ENCODE data around the gene MYORG. TPM values are rescaled to one million over a fixed set of nuclear protein-coding genes. Genes with fewer than 3 reads are reported as not detected.

MYORG gene
- total and polyA plus RNA-seq, 9 of the 15 experiments (the other 6 are each of a cell fraction or from before 2014, with no cell fraction given), result 0.06 to 0.82 (median 0.18) TPM

DNA sequence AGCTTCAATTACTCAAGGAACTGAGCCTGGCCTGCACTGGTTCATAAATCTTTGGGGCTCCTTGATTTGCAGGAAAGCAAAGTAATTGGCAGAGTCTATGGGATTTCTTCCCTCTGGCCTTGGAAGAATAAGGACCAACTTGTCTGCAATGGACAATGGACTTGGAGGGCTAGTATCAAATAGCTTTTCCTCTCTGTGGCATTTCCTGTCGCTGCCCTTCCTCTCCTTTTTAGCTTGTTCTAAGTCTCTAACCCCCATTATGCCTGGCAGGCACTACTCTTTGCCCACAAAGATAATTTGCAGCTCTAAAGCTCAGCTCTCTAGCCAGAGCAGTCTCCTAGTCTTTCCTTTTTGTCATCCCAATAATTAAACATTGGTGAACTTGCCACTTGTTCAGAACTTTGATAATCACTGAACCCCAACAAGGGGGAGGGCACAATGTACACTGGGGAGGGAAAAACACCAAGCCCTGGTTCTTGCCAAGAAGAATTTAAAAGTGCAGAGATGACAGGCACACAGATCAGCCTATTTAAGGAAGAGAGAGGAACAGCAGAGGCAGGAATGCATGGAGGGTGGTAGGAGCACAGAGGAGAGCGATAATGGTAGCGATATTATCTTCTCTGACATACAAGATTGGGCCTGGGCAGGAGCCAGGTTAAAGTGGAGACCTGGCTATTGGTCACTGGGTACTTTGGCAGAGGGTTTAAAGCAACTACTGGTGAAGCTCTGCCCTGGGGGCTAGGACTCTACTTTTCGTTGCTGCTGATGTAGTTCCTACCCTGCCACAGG lies 43.2 kb upstream of the MYORG start (continued):
- TF ChIP-seq, protein P1, sequence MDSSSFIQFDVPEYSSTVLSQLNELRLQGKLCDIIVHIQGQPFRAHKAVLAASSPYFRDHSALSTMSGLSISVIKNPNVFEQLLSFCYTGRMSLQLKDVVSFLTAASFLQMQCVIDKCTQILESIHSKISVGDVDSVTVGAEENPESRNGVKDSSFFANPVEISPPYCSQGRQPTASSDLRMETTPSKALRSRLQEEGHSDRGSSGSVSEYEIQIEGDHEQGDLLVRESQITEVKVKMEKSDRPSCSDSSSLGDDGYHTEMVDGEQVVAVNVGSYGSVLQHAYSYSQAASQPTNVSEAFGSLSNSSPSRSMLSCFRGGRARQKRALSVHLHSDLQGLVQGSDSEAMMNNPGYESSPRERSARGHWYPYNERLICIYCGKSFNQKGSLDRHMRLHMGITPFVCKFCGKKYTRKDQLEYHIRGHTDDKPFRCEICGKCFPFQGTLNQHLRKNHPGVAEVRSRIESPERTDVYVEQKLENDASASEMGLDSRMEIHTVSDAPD (CRISPR knock-in tag; IDR thresholded peaks at IDR 0.05), result no peak
- no peak for TF ChIP-seq ZEB2 (IDR thresholded peaks at IDR 0.05)
- no peak for TF ChIP-seq TAF7 (tag; IDR thresholded peaks at IDR 0.05)

DNA sequence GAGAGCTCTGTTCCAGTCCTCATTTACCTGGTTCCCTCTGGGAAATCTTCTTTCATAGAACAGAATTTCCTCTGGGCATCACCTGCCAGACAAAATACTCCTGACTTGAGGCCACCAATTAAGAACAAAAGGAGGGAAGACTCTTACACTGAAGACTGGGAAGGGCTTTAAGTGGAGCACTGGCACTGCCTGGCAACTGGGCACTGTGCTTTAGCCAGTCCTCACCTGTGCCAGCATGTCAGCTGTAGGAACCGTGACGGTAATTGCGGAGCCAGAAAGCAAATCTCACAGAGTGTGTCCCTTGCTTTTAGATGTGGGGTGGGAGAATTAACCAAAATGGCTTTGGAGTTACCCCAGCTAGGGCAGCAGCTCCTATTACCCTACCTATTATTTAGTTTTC lies 41.0 kb upstream of the MYORG start:
- FAIRE-seq, result no peak
- in situ Hi-C loops (cut with MboI), result no loop called here
- no TSS peak for BruUV-seq (replicated peaks)

More for the DNA sequence above, 41.0 kb upstream of the MYORG start:
- no peaks in the 10 kb centered on the region for H3K9me3 ChIP-seq (replicated peaks; ENCODE audit: control insufficient read depth, insufficient read depth, low read depth, low read length)
- no peaks in the 10 kb centered on the region for H3K9me1 ChIP-seq (ENCODE audit: control insufficient read depth, insufficient read depth, low read length)
- no peak overlapping the region for H2AFZ ChIP-seq (ENCODE audit: low read depth, low read length)
- POLR2A ChIA-PET, result no interaction called here
- H3K4me2 ChIP-seq (ENCODE audit: insufficient read depth, low read length), result no peak overlapping the region
- TF ChIP-seq ZSCAN32 (CRISPR knock-in tag; IDR thresholded peaks at IDR 0.05), result no peak
- no peak for TF ChIP-seq NUFIP1 (IDR thresholded peaks at IDR 0.05; ENCODE audit: partially characterized antibody)
- TF ChIP-seq, protein P2, sequence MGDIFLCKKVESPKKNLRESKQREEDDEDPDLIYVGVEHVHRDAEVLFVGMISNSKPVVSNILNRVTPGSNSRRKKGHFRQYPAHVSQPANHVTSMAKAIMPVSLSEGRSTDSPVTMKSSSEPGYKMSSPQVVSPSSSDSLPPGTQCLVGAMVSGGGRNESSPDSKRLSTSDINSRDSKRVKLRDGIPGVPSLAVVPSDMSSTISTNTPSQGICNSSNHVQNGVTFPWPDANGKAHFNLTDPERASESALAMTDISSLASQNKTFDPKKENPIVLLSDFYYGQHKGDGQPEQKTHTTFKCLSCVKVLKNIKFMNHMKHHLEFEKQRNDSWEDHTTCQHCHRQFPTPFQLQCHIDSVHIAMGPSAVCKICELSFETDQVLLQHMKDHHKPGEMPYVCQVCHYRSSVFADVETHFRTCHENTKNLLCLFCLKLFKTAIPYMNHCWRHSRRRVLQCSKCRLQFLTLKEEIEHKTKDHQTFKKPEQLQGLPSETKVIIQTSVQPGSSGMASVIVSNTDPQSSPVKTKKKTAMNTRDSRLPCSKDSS (IDR thresholded peaks at IDR 0.05; ENCODE audit: low read depth, partially characterized antibody), result no peak
- TF ChIP-seq CHCHD3 (CRISPR knock-in tag; IDR thresholded peaks at IDR 0.05), result no peak
- no peak for TF ChIP-seq C11orf30 (IDR thresholded peaks at IDR 0.05; ENCODE audit: low read depth)
- TF ChIP-seq, protein P3, sequence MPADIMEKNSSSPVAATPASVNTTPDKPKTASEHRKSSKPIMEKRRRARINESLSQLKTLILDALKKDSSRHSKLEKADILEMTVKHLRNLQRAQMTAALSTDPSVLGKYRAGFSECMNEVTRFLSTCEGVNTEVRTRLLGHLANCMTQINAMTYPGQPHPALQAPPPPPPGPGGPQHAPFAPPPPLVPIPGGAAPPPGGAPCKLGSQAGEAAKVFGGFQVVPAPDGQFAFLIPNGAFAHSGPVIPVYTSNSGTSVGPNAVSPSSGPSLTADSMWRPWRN (IDR thresholded peaks at IDR 0.05; ENCODE audit: low read depth), result no peak
- TF ChIP-seq BRCA1 (IDR thresholded peaks at IDR 0.05), result no peak
- TF ChIP-seq BRCA1 (CRISPR knock-in tag; IDR thresholded peaks at IDR 0.05), result no peak
- no peaks in the 10 kb centered on the region for H3K36me3 ChIP-seq (ENCODE audit: control insufficient read depth, insufficient read depth, low read length)
- H3K4me3 ChIP-seq, result no peak overlapping the region
- H3K27me3 ChIP-seq (ENCODE audit: control insufficient read depth in 2 of 2, insufficient read depth in 2 of 2, low read length in 2 of 2), result no peaks in the 10 kb centered on the region
- CTCF ChIA-PET (ENCODE audit: low intra/inter-chr PET ratio), result no interaction called here
- no peaks in the 10 kb centered on the region for H3K4me1 ChIP-seq (replicated peaks in 1 of 2; ENCODE audit: control insufficient read depth in 2 of 2, insufficient read depth in 2 of 2, low read length in 2 of 2)
- 7% methylated on average over 3 of the region's 3 CpGs for whole genome bisulfite sequencing (ENCODE audit: insufficient coverage, low coverage, missing lambda C conversion rate)
- no peaks in the 10 kb centered on the region for H3K79me2 ChIP-seq (ENCODE audit: control insufficient read depth, insufficient read depth, low read length)
- ATAC-seq (no peak), DNase-seq (ENCODE audit: extremely low read depth in 1 of 4, low spot score in 3 of 4) (no peak)
- no peaks in the 10 kb centered on the region for H4K20me1 ChIP-seq (replicated peaks; ENCODE audit: control insufficient read depth, insufficient read depth, low read length)
- no peak overlapping the region for H3K9ac ChIP-seq (ENCODE audit: insufficient read depth in 1 of 2, low read depth in 2 of 2, low read length in 2 of 2)
- intact Hi-C loops (cut with micrococcal nuclease), result no loop called here
- no peak overlapping the region for H3K27ac ChIP-seq (ENCODE audit: extremely low read depth, low read depth, low read length)

Measured in K562 (cell line).